NCI-H1694 (cell line): Measurements from ENCODE around the gene ALPI.
A peak's percentile ranks its signal among the peaks of the same experiment; 100 is the strongest.

ENCODE experiments used
- DNase-seq: peaks from one replicate; lab custom pipeline; 2025; lab: John Stamatoyannopoulos, UW

The ALPI gene

DNA sequence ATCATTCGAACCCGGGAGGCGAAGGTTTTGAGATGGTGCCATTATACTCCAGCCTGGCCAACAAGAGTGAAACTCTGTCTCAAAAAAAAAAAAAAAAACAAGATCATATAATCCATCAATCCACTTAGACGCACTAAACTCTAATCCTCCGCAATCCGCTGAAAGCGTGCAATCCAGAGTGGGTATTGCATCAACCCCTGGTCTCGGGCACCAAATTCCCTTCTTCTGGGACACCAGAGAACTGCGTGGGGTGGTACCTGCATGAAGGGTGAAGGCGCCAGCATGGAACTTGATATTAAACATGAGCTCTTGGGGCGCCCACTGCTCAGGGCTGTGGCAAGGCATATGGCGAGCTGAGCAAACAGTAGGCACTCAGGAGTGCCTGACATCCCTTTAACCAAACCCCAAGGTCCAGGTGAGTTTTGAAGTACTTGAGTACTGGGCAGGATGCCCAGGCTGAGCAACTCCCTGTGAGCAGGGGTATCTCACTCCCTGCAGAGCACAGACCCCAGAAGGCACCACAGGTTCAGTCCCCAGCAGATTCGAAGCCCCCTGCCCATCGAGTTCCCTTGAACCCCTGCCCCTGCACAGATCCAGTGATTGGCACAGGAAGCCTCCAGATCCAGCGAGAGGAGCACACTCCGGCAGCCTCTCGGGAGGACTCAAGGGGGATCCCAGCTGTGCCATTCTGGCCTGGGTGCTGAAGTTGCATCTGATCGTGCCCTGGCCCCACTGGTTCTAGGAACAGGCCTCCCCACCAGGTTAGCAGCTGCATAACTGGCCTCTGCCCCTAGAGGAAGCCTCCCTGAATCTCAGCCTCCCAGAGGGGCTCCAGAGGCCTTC is 8.0 kb downstream of the ALPI start:
- no peak for DNase-seq

DNA sequence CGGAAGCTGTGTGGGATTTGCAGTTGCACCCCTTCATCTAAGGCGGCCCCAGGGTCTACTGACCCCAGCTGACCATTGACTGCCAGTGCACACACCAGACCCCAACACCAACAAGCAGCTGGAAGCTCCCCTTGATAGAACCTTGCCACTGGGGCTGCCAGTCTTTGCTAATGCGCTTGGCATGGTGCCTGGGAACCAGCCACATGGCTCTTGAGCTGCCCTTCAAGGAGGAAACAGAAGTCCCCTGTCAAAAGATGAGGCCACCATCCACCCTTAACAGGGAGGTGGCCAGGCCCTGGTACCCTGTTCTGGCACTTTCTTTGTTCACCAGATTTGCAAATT is 8.6 kb downstream of the ALPI start:
- no peak for DNase-seq

DNA sequence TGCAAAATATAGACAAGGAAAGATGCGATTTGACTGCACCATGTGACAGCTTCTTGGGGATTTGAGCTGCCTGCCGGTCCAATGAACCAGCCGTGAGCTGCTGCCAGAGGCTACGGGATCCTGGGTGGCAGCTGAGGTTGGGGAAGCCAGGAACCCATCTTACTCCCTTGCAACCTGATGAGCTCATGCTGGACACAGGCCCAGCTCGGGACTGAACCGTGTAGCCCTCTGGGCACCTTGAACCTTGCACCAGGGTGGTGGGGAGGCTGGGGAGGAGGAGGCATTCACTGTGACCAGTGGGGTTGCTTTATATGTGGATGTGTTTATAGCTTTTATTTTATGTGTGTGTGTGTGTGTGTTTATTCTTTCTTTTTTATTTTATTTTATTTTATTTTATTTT is 9.1 kb downstream of the ALPI start:
- no peak for DNase-seq

DNA sequence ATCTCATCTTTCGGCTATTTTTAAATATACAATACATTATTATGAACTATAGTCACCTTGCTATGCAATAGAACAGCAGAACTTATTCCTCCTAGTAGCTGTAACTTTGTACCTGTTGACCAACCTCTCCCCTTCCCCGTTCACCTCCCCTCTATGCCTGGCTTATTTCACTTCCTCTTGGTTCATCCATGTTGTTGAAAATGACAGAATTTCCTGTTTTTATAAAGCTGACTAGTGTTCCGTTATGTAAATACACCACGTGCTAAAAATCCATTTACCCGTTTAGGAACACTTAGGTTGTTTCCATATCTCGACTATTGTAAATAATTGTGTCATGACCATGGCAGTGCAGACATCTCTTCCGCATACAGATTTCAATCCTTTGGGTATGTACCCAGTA is 10.3 kb downstream of the ALPI start:
- DNase-seq: no peak

DNA sequence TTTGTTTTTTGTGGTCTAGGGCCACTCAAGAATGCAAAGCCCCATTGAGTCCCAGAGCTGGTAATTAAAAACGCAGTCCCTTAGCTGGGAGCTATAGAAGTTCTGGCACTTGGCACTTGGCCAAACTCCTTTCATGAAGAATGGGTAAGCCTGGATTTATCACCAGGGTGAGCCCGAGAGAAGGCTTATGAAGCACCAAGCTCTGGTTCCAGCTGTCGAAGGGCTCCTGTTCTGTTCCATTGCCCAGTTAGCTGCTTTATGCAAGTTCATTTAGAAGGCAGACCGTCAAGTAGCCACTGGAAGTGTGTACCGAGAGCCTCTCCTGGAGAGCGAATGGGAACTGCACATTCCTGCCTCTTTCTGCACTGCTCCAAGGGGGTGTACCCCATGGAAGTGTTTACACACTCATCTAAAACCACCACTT is 17.5 kb downstream of the ALPI start:
- DNase-seq: peak; percentile 40

DNA sequence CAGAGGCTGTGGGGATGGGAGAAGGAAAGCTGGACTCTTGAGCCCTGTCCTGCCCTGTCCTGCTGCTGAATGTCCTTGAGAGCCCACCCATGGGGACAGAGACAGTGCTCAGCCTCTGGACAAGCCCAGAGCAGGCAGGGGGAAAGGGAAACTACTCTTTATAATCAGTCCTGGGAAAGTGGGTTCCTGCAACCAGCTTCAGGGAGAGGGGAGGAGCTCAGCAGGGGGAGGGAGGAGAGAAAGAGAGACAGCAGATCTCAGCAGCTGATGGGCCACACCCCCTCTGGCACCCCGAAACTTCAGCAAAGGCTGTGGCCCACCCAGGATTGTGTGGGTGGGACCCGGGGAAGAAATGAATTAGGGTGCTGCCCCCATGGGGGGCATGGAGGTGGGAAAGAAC is 20.1 kb downstream of the ALPI start:
- no peak for DNase-seq

DNA sequence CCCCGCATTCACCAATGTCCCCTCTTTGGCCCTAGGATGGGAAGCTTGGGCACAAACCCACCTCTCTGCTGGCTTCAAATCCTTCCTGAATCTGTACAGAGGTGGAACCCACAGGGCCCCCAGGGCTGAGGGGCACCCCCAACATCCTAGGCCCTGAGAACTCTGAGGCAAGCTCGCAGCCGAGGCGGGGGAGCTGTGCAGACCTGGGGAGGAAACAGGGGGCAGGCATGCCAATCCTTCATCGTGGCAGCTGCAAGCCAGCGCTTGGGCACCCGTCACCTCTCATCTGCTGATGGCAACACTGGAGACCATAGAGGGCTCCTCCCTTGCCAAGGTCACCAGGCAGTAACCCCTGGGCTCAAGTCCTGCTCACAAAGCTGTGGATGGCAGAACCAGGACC is 20.8 kb downstream of the ALPI start:
- DNase-seq: no peak

DNA sequence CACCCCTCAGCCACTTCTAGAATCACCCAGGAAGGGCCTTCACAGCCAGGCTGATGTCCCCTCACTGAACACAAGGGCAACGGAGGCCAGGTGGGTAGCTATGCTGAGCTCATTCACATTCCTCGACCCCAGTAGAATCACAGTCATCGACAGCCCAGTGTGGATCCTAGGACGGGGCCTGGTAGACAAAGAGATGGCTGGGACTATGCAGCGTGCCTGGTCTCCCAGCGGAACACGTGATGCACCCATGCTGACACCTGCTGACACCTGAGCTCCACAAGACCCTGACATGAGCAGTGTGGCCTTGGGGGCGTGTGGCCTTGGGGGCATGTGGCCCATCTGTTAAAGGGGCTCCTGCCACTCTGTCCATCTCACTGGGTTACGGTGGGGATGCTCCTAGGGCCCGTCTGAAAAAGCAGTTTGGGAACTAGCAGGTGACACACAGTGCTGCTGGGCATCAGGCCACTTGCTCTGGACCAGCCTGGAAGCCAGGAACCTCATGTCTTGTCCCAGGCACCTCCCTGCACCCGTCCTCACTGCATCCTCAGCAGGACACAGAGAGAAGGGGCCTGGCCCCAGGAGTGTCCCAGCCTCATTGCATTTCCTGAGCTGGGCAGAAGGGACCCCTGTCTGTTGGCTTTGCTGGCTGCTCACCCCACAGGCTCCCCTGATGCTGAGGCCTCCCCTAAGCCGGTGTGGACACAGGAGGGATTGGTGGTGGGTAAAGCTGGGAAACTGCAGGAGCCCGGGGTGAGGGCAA is 22.0 kb downstream of the ALPI start:
- DNase-seq: no peak

DNA sequence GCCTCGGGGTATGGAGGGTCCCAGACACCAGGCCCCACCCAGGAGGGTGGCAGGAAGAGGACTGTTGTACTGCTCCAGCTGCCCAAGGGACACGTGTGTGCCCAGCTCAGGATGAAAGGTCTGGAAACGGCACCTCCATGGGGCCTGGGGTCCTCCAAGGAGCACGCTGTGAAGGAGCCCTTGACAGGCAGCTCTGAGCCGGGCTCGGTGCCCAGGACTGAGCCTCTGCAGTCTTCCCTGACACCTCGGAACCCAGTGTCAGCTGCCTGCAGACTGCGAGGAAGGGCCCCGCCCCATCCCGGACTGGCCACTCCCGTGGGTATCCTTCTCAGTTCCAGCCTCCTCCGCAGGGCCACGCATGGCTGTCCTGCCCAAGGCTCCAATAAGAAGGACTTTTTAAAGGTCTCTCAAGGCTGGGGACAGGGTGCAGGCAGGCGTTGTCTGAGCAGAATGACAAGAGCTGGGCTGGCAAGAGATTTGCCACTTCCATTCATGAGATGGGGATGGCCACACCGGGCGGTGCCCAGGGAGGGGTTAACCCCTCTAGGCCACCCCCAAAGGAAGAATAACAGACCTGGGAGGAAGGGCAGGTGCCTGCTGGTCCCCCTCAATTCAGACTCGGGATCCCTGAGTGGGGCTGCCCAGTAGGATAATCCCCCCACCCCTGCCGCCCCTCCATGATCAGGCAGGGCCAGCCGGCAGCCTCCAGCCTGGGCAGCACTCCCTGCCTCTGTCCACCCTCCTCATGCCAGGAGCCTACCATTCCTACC is 22.8 kb downstream of the ALPI start:
- no peak for DNase-seq

DNA sequence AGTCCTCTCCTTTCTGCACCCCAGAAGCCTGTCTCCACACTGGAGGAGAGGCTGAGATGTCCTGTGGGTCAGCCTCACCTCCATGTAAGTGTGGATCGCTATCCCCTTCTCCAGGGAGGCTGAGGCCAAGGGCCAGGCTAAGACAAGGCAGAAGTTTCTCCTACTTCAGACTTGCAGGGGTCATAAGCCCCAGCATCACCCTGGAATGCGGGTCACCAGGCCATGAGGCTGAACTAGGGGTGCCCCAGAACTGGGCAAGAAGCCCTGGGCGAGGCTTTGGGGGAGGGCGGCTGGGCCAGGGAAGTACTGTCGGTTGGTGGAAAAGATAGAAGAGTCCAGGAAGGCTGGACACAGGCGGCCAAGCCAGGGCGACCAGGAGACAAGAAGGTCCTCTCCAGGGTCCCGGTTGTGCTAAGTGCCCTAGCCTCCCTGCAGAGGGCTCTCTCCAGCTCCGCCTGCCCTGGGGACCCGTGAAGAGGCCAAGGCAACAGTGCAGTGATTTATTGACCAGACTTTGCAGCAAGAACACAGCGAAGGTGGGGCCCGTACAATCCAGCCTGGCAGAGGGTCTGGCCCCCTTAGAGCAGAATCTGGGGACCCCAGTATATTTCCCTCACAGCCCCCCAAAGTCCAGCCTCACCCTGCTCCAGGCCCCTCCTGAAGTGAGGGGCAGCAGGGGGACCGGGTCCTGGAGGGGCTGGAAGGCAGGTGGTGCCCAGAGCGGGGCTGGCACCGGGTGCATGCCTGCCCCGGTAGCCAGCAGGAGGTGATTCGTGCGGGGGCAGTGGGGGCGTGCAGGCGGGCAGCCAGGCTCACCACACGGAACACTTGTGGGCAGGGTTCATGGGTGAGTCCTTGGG is 23.6 kb downstream of the ALPI start:
- no peak for DNase-seq

DNA sequence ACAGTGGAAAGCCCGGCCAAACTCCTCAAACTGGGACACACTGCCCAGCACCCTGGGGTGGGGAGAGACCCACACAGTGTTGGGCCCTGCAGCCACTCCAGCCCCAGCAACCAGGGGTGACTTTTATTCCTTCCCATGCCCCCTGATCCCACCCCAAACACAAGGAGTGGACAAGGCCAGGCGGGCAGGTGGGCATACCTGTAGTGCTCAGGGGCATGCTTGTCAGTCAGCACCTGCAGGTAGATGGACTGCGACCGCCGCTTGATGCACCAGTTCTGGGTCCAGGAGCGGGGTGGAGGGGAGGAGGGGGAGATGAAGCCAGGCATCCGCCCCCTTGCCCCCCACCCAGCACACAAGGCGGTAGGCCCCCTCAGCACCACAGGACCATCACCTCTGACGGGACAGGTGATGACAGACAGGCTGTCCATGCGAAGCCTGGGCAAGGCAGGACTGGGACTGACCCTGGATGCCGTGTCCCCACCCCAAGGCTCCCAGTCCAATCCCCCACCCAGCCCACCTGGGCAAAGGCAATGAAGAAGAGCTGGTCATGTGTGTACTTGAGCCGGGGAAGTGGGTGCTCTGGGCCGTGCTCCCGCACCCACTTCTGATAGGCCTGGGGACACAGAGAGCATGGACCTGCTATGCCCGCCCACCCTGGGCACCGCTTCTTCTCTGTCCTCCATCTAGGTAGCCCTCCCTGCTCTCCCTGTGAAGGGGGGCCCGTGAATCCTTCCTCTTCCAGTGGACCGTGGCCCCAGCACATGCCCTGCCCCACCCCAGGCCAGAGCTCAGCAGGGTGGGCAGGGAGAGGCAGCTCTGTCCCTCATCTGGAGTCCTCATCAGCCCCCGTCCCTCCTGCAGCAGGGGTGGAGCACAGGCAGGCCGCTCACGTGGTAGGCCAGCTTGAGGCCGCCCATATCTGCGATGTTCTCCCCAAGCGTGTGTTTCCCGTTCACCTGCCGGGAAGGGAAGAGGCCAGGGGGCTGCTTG is 24.5 kb downstream of the ALPI start:
- DNase-seq: no peak

DNA sequence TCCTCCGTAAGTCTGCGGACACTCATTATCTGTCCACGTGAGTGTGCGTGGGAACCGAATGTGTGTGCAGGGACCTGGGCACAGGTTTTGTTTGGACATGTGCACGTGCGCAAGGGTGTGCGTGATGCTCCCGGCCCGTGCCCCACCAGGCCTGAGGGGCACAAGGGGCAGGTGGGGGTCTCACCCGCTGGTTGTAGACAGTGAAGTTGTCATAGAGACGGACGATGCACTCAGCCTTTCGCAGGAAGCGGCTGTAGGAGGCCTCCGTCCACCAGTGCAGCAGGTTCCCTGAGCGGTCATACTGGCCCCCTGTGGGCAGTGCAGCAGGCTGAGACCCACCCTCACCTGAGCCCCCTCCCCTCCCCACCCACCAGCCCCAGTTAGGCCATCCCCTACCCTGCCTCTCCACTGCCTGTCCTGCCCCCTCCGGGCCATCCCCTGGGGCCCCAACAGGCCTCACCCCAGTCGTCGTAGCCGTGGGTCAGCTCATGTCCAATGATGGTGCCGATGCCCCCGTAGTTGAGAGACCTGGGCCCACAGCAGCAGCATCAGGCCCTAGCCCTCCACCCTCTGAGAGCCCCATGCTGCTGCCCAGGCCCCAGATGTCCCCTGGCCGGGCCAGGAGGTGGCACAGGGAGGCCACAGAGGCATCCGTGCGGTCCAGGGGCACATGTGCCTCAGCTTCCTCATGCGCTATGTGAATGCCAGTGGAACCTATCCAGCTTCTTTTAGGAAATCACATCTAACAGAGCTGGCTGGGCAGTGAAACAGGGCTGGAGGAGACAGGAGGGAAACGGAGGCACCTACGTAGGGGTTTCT is 25.6 kb downstream of the ALPI start:
- no peak for DNase-seq

DNA sequence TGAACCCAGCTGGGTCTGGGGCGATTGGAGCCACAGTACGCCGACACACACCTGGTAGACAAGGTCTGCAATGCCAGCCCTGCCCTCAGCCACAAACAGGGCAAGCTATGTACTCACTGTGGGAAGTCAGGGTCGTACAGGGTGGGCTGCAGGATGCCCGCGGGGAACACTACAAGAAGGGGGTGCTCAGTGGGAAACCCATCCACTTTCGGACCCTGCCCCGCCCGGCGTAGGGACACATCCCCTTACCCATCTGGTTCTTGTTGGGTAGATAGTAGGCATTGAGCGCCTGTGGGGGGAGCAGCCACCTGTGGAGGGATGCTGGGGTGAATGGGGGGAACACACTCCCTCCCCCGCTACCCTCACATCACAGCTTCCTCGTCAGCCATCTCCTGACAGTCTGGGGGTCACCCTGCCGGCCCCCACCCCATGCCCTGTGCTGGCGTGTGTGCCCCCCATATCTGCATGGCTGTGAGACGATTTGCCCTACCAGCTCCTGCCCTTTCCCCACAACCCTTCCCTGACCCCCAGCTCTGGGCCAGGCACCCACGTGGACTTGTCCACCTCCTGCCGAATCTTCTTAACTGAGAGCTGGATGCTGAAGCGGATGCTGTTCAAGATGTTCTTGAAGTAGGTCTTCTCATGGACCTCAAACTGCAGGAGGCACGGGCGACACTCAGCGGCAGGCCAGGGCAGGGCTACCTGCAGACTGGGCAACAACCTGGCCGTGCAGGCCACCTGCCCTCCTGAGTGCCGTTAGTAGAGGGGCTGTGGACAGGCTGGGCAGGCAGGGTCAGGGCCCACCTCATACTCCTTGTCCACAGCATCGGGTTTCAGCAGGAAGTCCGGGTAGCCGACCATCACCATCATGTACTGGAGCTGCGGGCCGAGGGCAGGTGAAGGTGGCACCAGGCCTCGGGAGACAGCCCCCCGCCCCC is 26.6 kb downstream of the ALPI start:
- no peak for DNase-seq

DNA sequence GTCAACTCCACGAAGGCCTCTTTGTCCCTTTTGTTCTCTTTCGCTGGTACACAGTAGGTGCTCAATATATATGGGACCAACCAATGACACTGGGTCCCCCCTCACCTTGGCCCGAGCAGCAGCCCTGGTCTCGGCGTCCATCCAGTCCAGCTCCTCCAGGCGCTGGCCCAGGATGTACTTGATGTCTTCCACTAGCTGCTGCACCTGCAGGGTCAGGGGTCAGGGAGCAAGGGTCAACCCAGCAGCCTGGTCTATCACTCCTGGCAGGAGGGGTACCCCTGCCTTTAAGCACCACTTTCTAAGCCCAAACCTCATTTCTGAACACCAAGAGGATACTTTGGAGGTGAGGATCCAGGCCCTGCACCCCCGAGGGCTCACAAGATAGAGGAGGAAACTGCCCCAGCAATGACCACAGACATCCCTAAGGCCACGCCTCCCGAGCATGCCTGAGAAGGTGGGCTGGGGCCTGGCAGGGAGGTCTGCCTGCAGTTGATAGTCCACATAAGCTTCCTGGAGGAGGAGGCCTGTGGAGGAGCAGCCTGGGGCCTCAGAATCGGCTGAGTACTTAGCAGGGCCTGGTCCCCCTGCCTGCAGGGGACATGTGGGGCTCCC is 27.5 kb downstream of the ALPI start:
- DNase-seq: no peak

DNA sequence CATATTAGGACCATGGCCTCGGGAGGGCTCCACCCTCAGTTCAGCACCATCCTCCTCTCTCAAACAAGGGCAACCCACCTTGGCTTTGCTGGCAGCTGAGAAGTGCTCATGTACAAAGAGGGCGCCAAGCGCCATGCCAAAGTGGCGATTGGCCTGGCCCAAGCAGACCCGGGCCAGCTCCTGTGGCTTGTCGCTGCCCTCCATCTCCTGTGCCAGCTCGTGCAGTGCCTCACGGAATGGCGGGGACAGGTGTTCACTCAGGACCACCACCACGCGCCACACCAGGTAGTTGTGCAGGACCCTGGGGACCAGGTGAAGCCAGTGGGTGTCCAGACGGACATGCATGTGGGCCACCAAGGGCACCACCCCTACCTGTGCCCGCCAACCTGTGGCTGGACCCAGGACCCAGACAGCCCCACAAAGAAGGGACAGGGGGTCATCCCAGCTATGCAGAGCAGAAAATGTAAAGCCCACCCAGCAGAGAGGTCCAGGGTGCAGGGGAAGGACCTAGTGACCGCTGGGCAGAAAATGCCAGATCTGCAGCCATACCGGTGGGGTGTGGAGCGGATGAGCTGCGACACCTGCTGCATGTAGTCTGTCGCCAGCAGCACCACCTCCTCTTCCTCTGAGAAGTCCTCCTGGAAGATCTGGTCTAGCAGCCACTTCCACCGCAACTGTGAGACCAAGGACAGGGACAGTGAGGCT is 28.1 kb downstream of the ALPI start:
- no peak for DNase-seq

DNA sequence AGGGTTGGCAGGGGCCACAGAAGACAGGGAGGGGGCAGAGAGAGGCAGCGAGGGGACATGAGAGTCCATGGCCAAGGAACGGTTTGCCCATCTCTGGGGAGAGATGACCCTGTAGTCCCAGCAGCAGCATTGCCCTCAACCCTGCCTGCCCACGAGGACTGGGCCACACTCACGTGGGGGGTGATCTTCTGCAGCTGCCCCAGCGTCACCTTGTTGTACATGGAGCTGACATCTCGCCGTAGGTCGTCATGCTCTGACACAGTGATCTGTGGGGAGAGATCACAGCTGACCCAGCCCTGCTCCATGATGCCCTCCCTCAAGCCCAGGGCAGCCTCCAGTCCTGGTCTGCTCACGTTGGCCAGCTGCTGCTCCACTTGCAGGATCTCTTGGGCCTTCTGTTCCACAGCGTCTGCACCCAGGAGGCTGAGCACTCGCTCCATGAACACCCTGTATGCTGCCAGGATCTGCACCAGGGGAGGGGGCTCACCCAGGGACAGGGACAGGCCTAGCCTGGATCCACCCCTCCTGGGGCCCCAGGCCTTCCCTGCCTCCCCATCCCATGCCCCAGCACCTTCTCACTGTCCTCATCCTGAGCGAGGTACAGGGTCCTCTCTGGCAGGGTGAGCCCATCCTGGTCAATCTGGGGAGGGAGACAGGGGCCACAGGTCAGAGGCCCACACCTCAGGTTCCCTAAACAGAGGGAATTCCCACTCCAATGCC is 28.8 kb downstream of the ALPI start:
- DNase-seq: no peak

DNA sequence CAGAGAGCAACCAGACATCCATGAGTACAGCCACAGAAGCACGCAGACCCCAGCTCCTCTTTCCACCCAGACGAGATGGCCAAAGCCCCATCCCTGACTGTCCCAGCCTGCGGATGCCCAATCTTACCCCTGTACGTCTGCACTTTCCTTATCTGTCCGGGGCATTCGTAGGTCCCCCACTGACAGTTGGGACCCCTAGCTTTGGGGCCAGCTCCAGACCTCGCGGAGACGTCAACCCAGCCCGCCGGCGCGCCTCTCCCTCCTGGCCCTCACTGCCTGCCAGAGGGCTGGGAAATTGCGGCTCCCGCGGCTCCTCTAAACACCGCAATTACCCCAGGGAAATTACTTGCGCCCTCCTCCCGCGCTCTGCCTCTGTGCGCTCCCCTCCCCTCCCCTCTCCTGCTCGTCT is 29.4 kb downstream of the ALPI start:
- DNase-seq: no peak
